Measurements from ENCODE around the gene TNFRSF1A. TPM values are rescaled to one million over a fixed set of nuclear protein-coding genes. Genes with fewer than 3 reads are reported as not detected.
A peak's percentile ranks its signal among the peaks of the same experiment; 100 is the strongest.
"Not testable (repeated sequence)": the region's sequence is repeated elsewhere in the genome, so short reads cannot be mapped to it uniquely, and the experiment has no call there.

TNFRSF1A gene
- total RNA-seq, 4 donors from 2014 or later: 279 to 689 (median 317) TPM

GRCh38 chr12:6340032-6340638 lies 1.7 kb downstream of the TNFRSF1A start:
- no peak for DNase-seq (ENCODE audit: low spot score)
- TF ChIP-seq, protein P1, sequence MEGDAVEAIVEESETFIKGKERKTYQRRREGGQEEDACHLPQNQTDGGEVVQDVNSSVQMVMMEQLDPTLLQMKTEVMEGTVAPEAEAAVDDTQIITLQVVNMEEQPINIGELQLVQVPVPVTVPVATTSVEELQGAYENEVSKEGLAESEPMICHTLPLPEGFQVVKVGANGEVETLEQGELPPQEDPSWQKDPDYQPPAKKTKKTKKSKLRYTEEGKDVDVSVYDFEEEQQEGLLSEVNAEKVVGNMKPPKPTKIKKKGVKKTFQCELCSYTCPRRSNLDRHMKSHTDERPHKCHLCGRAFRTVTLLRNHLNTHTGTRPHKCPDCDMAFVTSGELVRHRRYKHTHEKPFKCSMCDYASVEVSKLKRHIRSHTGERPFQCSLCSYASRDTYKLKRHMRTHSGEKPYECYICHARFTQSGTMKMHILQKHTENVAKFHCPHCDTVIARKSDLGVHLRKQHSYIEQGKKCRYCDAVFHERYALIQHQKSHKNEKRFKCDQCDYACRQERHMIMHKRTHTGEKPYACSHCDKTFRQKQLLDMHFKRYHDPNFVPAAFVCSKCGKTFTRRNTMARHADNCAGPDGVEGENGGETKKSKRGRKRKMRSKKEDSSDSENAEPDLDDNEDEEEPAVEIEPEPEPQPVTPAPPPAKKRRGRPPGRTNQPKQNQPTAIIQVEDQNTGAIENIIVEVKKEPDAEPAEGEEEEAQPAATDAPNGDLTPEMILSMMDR (IDR thresholded peaks at IDR 0.05): no peak
- no peak for ATAC-seq (ENCODE audit: low FRiP score)

- ATAC-seq (ENCODE audit: low FRiP score) (no peak), DNase-seq (ENCODE audit: low spot score) (no peak)
- TF ChIP-seq, protein P1 (IDR thresholded peaks at IDR 0.05): no peak
Observed at GRCh38 chr12:6338955-6339354, 2.9 kb downstream of the TNFRSF1A start.

DNA sequence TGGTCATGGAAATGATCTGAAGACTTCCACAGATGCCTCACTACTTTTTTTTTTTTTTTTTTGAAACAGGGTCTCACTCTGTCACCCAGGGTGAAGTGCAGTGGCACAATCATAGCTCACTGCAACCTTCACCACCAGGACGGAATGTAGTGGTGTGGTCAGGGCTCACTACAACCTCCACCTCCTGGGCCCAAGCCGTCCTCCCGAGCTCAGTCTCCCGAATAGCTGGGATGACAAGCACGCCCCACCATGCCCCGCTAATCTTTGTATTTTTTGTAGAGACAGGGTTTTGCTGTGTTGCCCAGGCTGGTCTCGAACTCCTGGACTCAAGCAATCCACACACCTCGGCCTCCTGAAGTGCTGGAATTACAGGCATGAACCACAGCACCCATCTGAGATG lies 3.3 kb downstream of the TNFRSF1A start:
- ATAC-seq (ENCODE audit: low FRiP score); DNase-seq (ENCODE audit: low spot score): not testable (repeated sequence)

DNA sequence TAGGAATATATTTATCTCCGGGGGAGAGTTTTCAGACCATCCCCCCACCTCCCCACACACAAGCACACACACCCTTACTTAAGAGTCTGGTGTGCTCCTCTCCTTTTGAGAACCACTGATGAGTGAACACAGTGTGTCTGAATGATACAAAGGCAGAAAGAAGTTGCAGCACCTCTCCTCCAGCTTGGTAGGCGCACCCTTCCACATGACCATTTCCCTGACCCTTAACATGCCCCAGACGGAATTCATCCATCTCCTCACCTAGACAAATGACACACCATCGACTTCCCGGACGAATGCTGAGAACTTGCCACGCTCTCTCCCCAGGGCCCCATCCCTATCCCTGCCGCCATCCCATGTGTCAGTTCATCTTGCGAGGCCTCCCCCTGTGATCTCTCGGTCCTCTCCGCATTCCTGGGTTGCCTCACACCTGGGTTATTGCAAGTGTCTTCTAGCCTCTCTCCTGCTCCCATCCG lies 3.9 kb downstream of the TNFRSF1A start:
- peak; percentile 8 for ATAC-seq (ENCODE audit: low FRiP score)
- DNase-seq (ENCODE audit: low spot score): peak; percentile 50
- TF ChIP-seq, protein P1 (IDR thresholded peaks at IDR 0.05): no peak

GRCh38 chr12:6336889-6337853 lies 4.7 kb downstream of the TNFRSF1A start:
- DNase-seq (ENCODE audit: low spot score) (no peak), ATAC-seq (ENCODE audit: low FRiP score) (no peak)
- TF ChIP-seq, protein P1 (IDR thresholded peaks at IDR 0.05): no peak

DNA sequence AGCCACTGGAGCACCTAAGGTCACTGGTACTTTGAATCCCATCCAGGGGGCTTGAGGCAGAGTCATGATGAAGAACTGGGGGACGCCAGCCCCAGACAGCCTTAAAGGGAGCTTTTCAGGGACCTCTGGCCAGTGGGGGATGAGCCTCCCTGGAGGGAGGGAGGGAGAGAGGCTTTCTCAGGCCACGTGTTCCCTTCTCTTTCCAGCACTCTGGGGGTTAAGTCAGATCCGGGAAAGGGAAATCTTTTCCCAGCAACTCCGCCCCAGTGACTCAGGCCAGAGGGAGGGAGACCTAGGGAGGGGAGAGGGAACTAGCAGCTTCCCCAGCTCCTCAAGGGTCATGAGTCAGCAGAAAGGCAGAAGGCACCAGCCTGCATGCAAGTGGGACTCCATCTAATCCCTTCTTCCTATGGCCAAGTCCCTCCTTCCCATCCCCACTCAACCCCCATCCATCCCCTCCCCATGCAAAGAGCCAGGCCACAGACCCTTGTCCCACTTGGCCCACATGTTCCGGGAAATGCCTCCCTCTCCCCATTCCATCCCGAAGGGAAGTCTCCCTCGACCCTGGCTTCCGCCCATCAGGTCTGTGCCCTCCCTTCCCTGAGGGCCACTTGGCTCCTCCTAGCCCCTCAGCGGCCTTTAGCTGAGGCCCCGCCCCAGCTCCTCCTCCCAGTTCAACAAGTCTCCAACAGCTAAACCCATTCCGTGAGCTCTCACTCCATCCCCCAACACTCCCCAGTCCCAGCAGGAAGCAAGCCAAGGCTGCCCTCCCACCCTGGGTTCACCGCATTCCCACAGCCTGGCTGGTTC lies 5.6 kb downstream of the TNFRSF1A start:
- TF ChIP-seq, protein P1 (IDR thresholded peaks at IDR 0.05): no peak
- DNase-seq (ENCODE audit: low spot score): peak; percentile 76
- ATAC-seq (ENCODE audit: low FRiP score): peak; percentile 84
